WTC11 (cell line): ENCODE data around the gene LGMN. TPM values are rescaled to one million over a fixed set of nuclear protein-coding genes. Genes with fewer than 3 reads are reported as not detected.

Experiments used
- ATAC-seq: fragments of 200-7000 bp; cut with Tn5 transposase; 2 replicates; pipeline ENCODE4 v1.10.0; 2021; ENCODE audit warnings: mild to moderate bottlenecking, moderate library complexity
- CTCF ChIA-PET: fragments of 300-600 bp; sonication (Branson Sonifier 250); formaldehyde crosslinking; loops from one replicate; lab custom pipeline; 2021; ENCODE audit warnings: antibody characterized with exemption; lab: Charles Lee
- POLR2A ChIA-PET: fragments of 350-600 bp; sonication (Branson Sonifier 250); formaldehyde crosslinking; loops from one replicate; lab custom pipeline; 2021; ENCODE audit warnings: antibody characterized with exemption; lab: Charles Lee
- DNase-seq: peaks from one replicate; pipeline ENCODE4 v3.0.0; 2021; ENCODE audit warnings: low spot score
- H3K27ac Mint-ChIP-seq: 2 replicates; pipeline ENCODE4 v1.8.0; 2021; ENCODE audit warnings: mixed read lengths
- H3K27me3 Mint-ChIP-seq: 2 replicates; pipeline ENCODE4 v1.8.0; 2021; ENCODE audit warnings: low read depth, mild to moderate bottlenecking, moderate library complexity, mixed read lengths
- H3K36me3 Mint-ChIP-seq: 2 replicates; pipeline ENCODE4 v1.8.0; 2021; ENCODE audit warnings: mixed read lengths
- H3K4me1 Mint-ChIP-seq: 2 replicates; pipeline ENCODE4 v1.8.0; 2022; ENCODE audit warnings: mixed read lengths
- H3K4me3 Mint-ChIP-seq: 2 replicates; pipeline ENCODE4 v1.8.0; 2021; ENCODE audit warnings: mild to moderate bottlenecking, moderate library complexity, mixed read lengths
- H3K9me3 Mint-ChIP-seq: 2 replicates; pipeline ENCODE4 v1.8.0; 2021; ENCODE audit warnings: mixed read lengths
- CBFB ChIP-seq: sonication (generic); formaldehyde crosslinking; IDR thresholded peaks from 2 replicates; pipeline ENCODE4 v1.8.1; 2022; ENCODE audit warnings: mild to moderate bottlenecking, low read depth, missing genetic modification reagents
- CREM ChIP-seq: sonication (generic); formaldehyde crosslinking; IDR thresholded peaks from 2 replicates; pipeline ENCODE4 v1.8.1; 2022; ENCODE audit warnings: mild to moderate bottlenecking, missing genetic modification reagents, moderate library complexity
- E2F4 ChIP-seq: sonication (generic); formaldehyde crosslinking; IDR thresholded peaks from 2 replicates; pipeline ENCODE4 v1.8.1; 2022; ENCODE audit warnings: low read depth, mild to moderate bottlenecking, moderate library complexity, missing genetic modification reagents, borderline replicate concordance
- ELF4 ChIP-seq: sonication (generic); formaldehyde crosslinking; IDR thresholded peaks from 2 replicates; pipeline ENCODE4 v1.8.1; 2022; ENCODE audit warnings: low read depth, mild to moderate bottlenecking, moderate library complexity, missing genetic modification reagents
- EMX1 ChIP-seq: fragments of 250-450 bp; sonication (Bioruptor Pico); IDR thresholded peaks from 2 replicates; pipeline ENCODE4 v1.8.0; 2021; ENCODE audit warnings: mild to moderate bottlenecking
- FOXJ3 ChIP-seq: sonication (generic); formaldehyde crosslinking; IDR thresholded peaks from 2 replicates; pipeline ENCODE4 v1.9.0; 2021; ENCODE audit warnings: missing genetic modification reagents, mild to moderate bottlenecking, borderline replicate concordance
- FOXP1 ChIP-seq: sonication (generic); formaldehyde crosslinking; IDR thresholded peaks from 2 replicates; pipeline ENCODE4 v1.8.0; 2022; ENCODE audit warnings: missing genetic modification reagents, mild to moderate bottlenecking, moderate library complexity, borderline replicate concordance
- FOXP4 ChIP-seq: sonication (generic); formaldehyde crosslinking; IDR thresholded peaks from 2 replicates; pipeline ENCODE4 v1.8.0; 2022; ENCODE audit warnings: mild to moderate bottlenecking, missing genetic modification reagents
- GRHL2 ChIP-seq: fragments of 250-450 bp; sonication (Bioruptor Pico); IDR thresholded peaks from 2 replicates; pipeline ENCODE4 v1.8.0; 2022; ENCODE audit warnings: mild to moderate bottlenecking, moderate library complexity; ENCODE audit not compliant: insufficient replicate concordance, severe bottlenecking
- HMGXB4 ChIP-seq: sonication (generic); formaldehyde crosslinking; IDR thresholded peaks from 2 replicates; pipeline ENCODE4 v1.8.1; 2023; ENCODE audit warnings: mild to moderate bottlenecking, moderate library complexity, missing genetic modification reagents
- IRF2 ChIP-seq: sonication (generic); formaldehyde crosslinking; IDR thresholded peaks from 2 replicates; pipeline ENCODE4 v1.8.0; 2022; ENCODE audit warnings: low read depth, missing genetic modification reagents, borderline replicate concordance
- JAZF1 ChIP-seq: fragments of 250-450 bp; sonication (Bioruptor Pico); IDR thresholded peaks from 2 replicates; pipeline ENCODE4 v1.9.0; 2021; ENCODE audit warnings: moderate library complexity, mild to moderate bottlenecking, inconsistent platforms
- NFE2L1 ChIP-seq: sonication (generic); formaldehyde crosslinking; IDR thresholded peaks from 2 replicates; pipeline ENCODE4 v1.8.1; 2023; ENCODE audit warnings: missing genetic modification reagents
- SMAD3 ChIP-seq: sonication (generic); formaldehyde crosslinking; IDR thresholded peaks from 2 replicates; pipeline ENCODE4 v1.8.0; 2022; ENCODE audit warnings: missing genetic modification reagents, mild to moderate bottlenecking, borderline replicate concordance
- SMAD4 ChIP-seq: sonication (generic); formaldehyde crosslinking; IDR thresholded peaks from 2 replicates; pipeline ENCODE4 v1.8.0; 2022; ENCODE audit warnings: mild to moderate bottlenecking, missing genetic modification reagents
- SP1 ChIP-seq: sonication (generic); formaldehyde crosslinking; conservative IDR thresholded peaks from 2 replicates; pipeline ENCODE4 v1.8.1; 2022; ENCODE audit warnings: missing genetic modification reagents
- TCF7 ChIP-seq: sonication (generic); formaldehyde crosslinking; IDR thresholded peaks from 2 replicates; pipeline ENCODE4 v1.8.0; 2022; ENCODE audit warnings: mild to moderate bottlenecking, low read depth, missing genetic modification reagents, moderate library complexity
- USF1 ChIP-seq: sonication (generic); formaldehyde crosslinking; IDR thresholded peaks from 2 replicates; pipeline ENCODE4 v1.8.0; 2022; ENCODE audit warnings: mild to moderate bottlenecking, missing genetic modification reagents
- USF2 ChIP-seq: sonication (generic); formaldehyde crosslinking; IDR thresholded peaks from 2 replicates; pipeline ENCODE4 v1.8.1; 2023; ENCODE audit warnings: mild to moderate bottlenecking, missing genetic modification reagents, moderate library complexity
- ZNF138 ChIP-seq: sonication (generic); formaldehyde crosslinking; conservative IDR thresholded peaks from 2 replicates; pipeline ENCODE4 v1.8.1; 2022; ENCODE audit warnings: mild to moderate bottlenecking, moderate library complexity, missing genetic modification reagents
- ZNF232 ChIP-seq: sonication (generic); formaldehyde crosslinking; IDR thresholded peaks from 2 replicates; pipeline ENCODE4 v1.8.0; 2022; ENCODE audit warnings: mild to moderate bottlenecking, missing genetic modification reagents
- ZNF281 ChIP-seq: sonication (generic); formaldehyde crosslinking; IDR thresholded peaks from 2 replicates; pipeline ENCODE4 v1.8.0; 2023; ENCODE audit warnings: mild to moderate bottlenecking, missing genetic modification reagents
- ZNF396 ChIP-seq: fragments of 250-450 bp; sonication (Bioruptor Pico); IDR thresholded peaks from 2 replicates; pipeline ENCODE4 v1.8.0; 2021; ENCODE audit warnings: mild to moderate bottlenecking, moderate library complexity, borderline replicate concordance
- ZNF425 ChIP-seq: fragments of 250-450 bp; sonication (Bioruptor Pico); conservative IDR thresholded peaks from 2 replicates; pipeline ENCODE4 v1.9.0; 2021; ENCODE audit warnings: mild to moderate bottlenecking
- ZNF671 ChIP-seq: fragments of 250-450 bp; sonication (Bioruptor Pico); IDR thresholded peaks from 2 replicates; pipeline ENCODE4 v1.8.0; 2021; ENCODE audit warnings: mild to moderate bottlenecking
- total RNA-seq: library from RNA; stranded (reverse); gene quantifications from 3 replicates; pipeline ENCODE4 v1.2.3, GENCODE V29; 2021

LGMN gene
- total RNA-seq, 1 experiment from 2014 or later = 55.7 TPM

GRCh38 chr14:92686900-92687427, 61.5 kb downstream of the LGMN start (continued):
- TF ChIP-seq USF1 (CRISPR knock-in tag) (0 out of 2 replicates have a peak, but pooled peaks have one; percentile 16), ZNF281 (CRISPR knock-in tag) (no peak), CBFB (CRISPR knock-in tag) (no peak), FOXP1 (0 out of 2 replicates have a peak, but pooled peaks have one; percentile 45), GRHL2 (no peak), SMAD4 (no peak), ZNF138 (CRISPR knock-in tag) (no peak), ZNF671 (no peak), CREM (CRISPR knock-in tag) (0 out of 2 replicates have a peak, but pooled peaks have one; percentile 25), ZNF425 (CRISPR knock-in tag) (no peak), HMGXB4 (CRISPR knock-in tag) (peak; percentile 83; the same call in 1 of the 2 replicates), USF2 (CRISPR knock-in tag) (no peak), SMAD3 (CRISPR knock-in tag) (0 out of 2 replicates have a peak, but pooled peaks have one; percentile 9)

GRCh38 chr14:92686411-92686899, 62.0 kb downstream of the LGMN start:
- CTCF ChIA-PET = interaction anchor here (0.6 to 4.8 kb wide), 66 partner anchors 10 to 580 kb away, joined by 3 to 32 read pairs (median 4); partner anchors contain the start of genes ATXN3, GOLGA5, ITPK1 and LGMN
- no peak for DNase-seq
- no peak for ATAC-seq
- Mint-ChIP-seq H3K36me3 (no peaks in the 10 kb centered on the region), H3K27me3 (peaks cover 25% of the 10 kb centered on the region), H3K4me1 (no peaks in the 10 kb centered on the region), H3K27ac (no peak overlapping the region), H3K4me3 (no peak overlapping the region), H3K9me3 (no peaks in the 10 kb centered on the region)
- POLR2A ChIA-PET = no interaction called here
- TF ChIP-seq ZNF396 (CRISPR knock-in tag) (no peak), EMX1 (CRISPR knock-in tag) (no peak), ZNF232 (CRISPR knock-in tag) (no peak), FOXP4 (CRISPR knock-in tag) (no peak), IRF2 (CRISPR knock-in tag) (no peak), CBFB (CRISPR knock-in tag) (no peak), NFE2L1 (no peak), JAZF1 (no peak), SP1 (CRISPR knock-in tag) (no peak), E2F4 (CRISPR knock-in tag) (no peak), ELF4 (CRISPR knock-in tag) (no peak), TCF7 (CRISPR knock-in tag) (no peak), FOXJ3 (CRISPR knock-in tag) (no peak)
